22Rv1 (cell line): ENCODE measurements around the gene MFSD11.
"Not testable (repeated sequence)": the region's sequence is repeated elsewhere in the genome, so short reads cannot be mapped to it uniquely, and the experiment has no call there.

Source experiments
- CTCF ChIP-seq: fragments of 450-650 bp; IDR thresholded peaks from 2 replicates; pipeline ENCODE4 v1.5.1; 2017; ENCODE audit warnings: mild to moderate bottlenecking
- ZFX ChIP-seq: fragments of 450-650 bp; IDR thresholded peaks from 2 replicates; pipeline ENCODE4 v1.6.1; 2017; ENCODE audit warnings: antibody characterized with exemption, borderline replicate concordance

GRCh38 chr17:76806767-76807166 is 68.8 kb downstream of the MFSD11 start:
- not testable (repeated sequence) for TF ChIP-seq CTCF, ZFX
